Uterus (tissue), 4 donors: Measurements from ENCODE around the gene CACNG3. TPM values are rescaled to one million over a fixed set of nuclear protein-coding genes. Genes with fewer than 3 reads are reported as not detected.
"Not testable (repeated sequence)": the region's sequence is repeated elsewhere in the genome, so short reads cannot be mapped to it uniquely, and the experiment has no call there.

Experiments used
- DNase-seq, 2 donors: peaks; one replicate each; pipeline ENCODE4 v3.0.0-alpha.2; 2019 to 2020
- H3K27ac ChIP-seq, 2 donors: fragments of 200-600 bp; sonication (generic); 1 replicate in 1 of 2; 2 replicates in 1 of 2; pipeline ENCODE4 v1.5.1; 2016 to 2018
- H3K27me3 ChIP-seq, 2 donors: fragments of 200-600 bp; sonication (generic); one replicate each; pipeline ENCODE4 v1.5.1; 2018 to 2019; ENCODE audit warnings: control low read depth in 1 of 2
- H3K36me3 ChIP-seq, 2 donors: fragments of 200-600 bp; sonication (generic); one replicate each; pipeline ENCODE4 v1.5.1; 2019; ENCODE audit warnings: control low read depth in 1 of 2
- H3K4me1 ChIP-seq, 2 donors: fragments of 200-600 bp; sonication (generic); one replicate each; pipeline ENCODE4 v1.5.1; 2018 to 2019; ENCODE audit warnings: control low read depth in 1 of 2
- H3K4me3 ChIP-seq, 2 donors: fragments of 200-600 bp; sonication (generic); 1 replicate in 1 of 2; 2 replicates in 1 of 2; pipeline ENCODE4 v1.5.1; 2018 to 2019; ENCODE audit warnings: mild to moderate bottlenecking in 1 of 2
- H3K9me3 ChIP-seq, 2 donors: fragments of 200-600 bp; sonication (generic); one replicate each; pipeline ENCODE4 v1.5.1; 2019; ENCODE audit warnings: control low read depth in 1 of 2
- CTCF ChIP-seq, 4 experiments: fragments of 200-600 bp in 2 of 4; fragments of 450-650 bp in 2 of 4; sonication (generic) in 2 of 4; IDR thresholded peaks; one replicate each; pipeline ENCODE4 v1.5.1; 2016 to 2019; ENCODE audit warnings: antibody characterized with exemption in 4 of 4, mild to moderate bottlenecking in 2 of 4, moderate library complexity in 1 of 4
- POLR2A ChIP-seq, 2 donors: fragments of 450-650 bp; IDR thresholded peaks; one replicate each; pipeline ENCODE4 v1.6.1; 2016; ENCODE audit warnings: antibody characterized with exemption in 2 of 2, mild to moderate bottlenecking in 1 of 2, moderate library complexity in 1 of 2
- intact Hi-C: fragments of 100-400 bp; cut with DNase I; formaldehyde crosslinking; loops from one replicate; pipeline ENCODE4 v1.15.1; 2023; ENCODE audit warnings: low total_unique reads
- total RNA-seq, 4 donors: library from RNA; depleted of rRNA in 3 of 4; stranded (reverse); fragments of >200 nt in 3 of 4; gene quantifications; one replicate each; pipeline versions ENCODE4 v1.1.0 to v1.2.4, GENCODE V29; 2014 to 2023
- donor health status: DM: yes; HTN: yes; CAD: no.

Gene CACNG3
- total RNA-seq, 4 donors from 2014 or later = not detected

GRCh38 chr16:24289166-24289700 is 33.1 kb downstream of the CACNG3 start:
- Histone ChIP-seq H3K9me3 (no peaks in the 10 kb centered on the region), H3K36me3 (no peaks in the 10 kb centered on the region), H3K4me1 (no peaks in the 10 kb centered on the region), H3K4me3 (no peak overlapping the region), H3K27ac (no peak overlapping the region), H3K27me3 (no peaks in the 10 kb centered on the region)
- no peak for DNase-seq
- TF ChIP-seq CTCF (IDR thresholded peaks at IDR 0.05) = no peak
- no peak for TF ChIP-seq POLR2A (IDR thresholded peaks at IDR 0.05)
- intact Hi-C loops = no loop called here

GRCh38 chr16:24291932-24292331 is 35.8 kb downstream of the CACNG3 start:
- Histone ChIP-seq H3K9me3 (no peaks in the 10 kb centered on the region), H3K36me3 (no peaks in the 10 kb centered on the region), H3K4me1 (no peaks in the 10 kb centered on the region), H3K27ac (no peak overlapping the region), H3K27me3 (no peaks in the 10 kb centered on the region), H3K4me3 (no peak overlapping the region)
- no peak for DNase-seq
- intact Hi-C loops = no loop called here
- TF ChIP-seq CTCF (IDR thresholded peaks at IDR 0.05) (no peak), POLR2A (IDR thresholded peaks at IDR 0.05) (no peak)

- no peaks in the 10 kb centered on the region for H3K9me3 ChIP-seq
- intact Hi-C loops = no loop called here
- no peak for TF ChIP-seq POLR2A (IDR thresholded peaks at IDR 0.05)
- TF ChIP-seq CTCF (IDR thresholded peaks at IDR 0.05) = no peak
- no peaks in the 10 kb centered on the region for H3K27me3 ChIP-seq
- no peak overlapping the region for H3K27ac ChIP-seq
- no peaks in the 10 kb centered on the region for H3K4me1 ChIP-seq
- DNase-seq = no peak
- H3K36me3 ChIP-seq = no peaks in the 10 kb centered on the region
- no peak overlapping the region for H3K4me3 ChIP-seq
These were observed 38.0 kb downstream of the CACNG3 start for GRCh38 chr16:24294131-24294530.

GRCh38 chr16:24297375-24297774 is 41.2 kb downstream of the CACNG3 start:
- TF ChIP-seq CTCF (IDR thresholded peaks at IDR 0.05) (no peak), POLR2A (IDR thresholded peaks at IDR 0.05) (no peak)
- intact Hi-C loops = no loop called here
- H3K9me3 ChIP-seq = no peaks in the 10 kb centered on the region
- H3K36me3 ChIP-seq = no peaks in the 10 kb centered on the region
- no peaks in the 10 kb centered on the region for H3K27me3 ChIP-seq
- no peaks in the 10 kb centered on the region for H3K4me1 ChIP-seq
- H3K27ac ChIP-seq = no peak overlapping the region
- no peak overlapping the region for H3K4me3 ChIP-seq
- no peak for DNase-seq

GRCh38 chr16:24298548-24299167 is 42.5 kb downstream of the CACNG3 start:
- H3K27ac ChIP-seq = no peak overlapping the region
- TF ChIP-seq CTCF (IDR thresholded peaks at IDR 0.05) (no peak), POLR2A (IDR thresholded peaks at IDR 0.05) (no peak)
- DNase-seq = no peak
- H3K27me3 ChIP-seq = no peaks in the 10 kb centered on the region
- H3K4me1 ChIP-seq = no peaks in the 10 kb centered on the region
- intact Hi-C loops = no loop called here
- no peaks in the 10 kb centered on the region for H3K9me3 ChIP-seq
- H3K36me3 ChIP-seq = no peaks in the 10 kb centered on the region
- H3K4me3 ChIP-seq = no peak overlapping the region

- H3K36me3 ChIP-seq, H3K4me3 ChIP-seq, H3K27ac ChIP-seq, intact Hi-C loops, H3K4me1 ChIP-seq, H3K9me3 ChIP-seq, H3K27me3 ChIP-seq, DNase-seq: not testable (repeated sequence)
These were observed 44.6 kb downstream of the CACNG3 start for GRCh38 chr16:24300750-24301149.
